ENCODE results near the gene INVS.

DNA sequence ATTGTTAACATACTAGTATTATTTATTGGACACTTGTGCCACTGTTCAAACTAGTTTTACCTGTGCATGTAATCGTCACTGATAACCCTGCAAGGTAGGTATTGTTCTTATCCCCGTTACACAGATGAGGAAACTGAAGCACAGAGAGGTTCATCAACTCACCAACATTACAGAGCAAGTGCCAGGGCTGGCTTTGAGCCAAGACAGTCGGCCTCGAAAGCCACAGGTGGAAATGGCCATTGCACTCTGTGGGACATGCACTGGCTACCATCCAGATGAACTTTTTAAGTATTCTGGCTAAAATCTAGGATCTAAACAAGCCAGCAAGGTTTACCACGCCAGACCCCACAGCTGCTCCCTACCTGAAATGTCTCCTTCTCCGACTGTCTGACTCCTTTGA lies 195.8 kb downstream of the INVS start:
- TF ChIP-seq, protein P1, sequence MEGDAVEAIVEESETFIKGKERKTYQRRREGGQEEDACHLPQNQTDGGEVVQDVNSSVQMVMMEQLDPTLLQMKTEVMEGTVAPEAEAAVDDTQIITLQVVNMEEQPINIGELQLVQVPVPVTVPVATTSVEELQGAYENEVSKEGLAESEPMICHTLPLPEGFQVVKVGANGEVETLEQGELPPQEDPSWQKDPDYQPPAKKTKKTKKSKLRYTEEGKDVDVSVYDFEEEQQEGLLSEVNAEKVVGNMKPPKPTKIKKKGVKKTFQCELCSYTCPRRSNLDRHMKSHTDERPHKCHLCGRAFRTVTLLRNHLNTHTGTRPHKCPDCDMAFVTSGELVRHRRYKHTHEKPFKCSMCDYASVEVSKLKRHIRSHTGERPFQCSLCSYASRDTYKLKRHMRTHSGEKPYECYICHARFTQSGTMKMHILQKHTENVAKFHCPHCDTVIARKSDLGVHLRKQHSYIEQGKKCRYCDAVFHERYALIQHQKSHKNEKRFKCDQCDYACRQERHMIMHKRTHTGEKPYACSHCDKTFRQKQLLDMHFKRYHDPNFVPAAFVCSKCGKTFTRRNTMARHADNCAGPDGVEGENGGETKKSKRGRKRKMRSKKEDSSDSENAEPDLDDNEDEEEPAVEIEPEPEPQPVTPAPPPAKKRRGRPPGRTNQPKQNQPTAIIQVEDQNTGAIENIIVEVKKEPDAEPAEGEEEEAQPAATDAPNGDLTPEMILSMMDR (IDR thresholded peaks at IDR 0.05; ENCODE audit: low read depth, low read length, poor library complexity, severe bottlenecking), result no peak
- TF ChIP-seq EZH2phosphoT487 (IDR thresholded peaks at IDR 0.05; ENCODE audit: borderline replicate concordance, low read length), result no peak
